Activated CD4-positive, alpha-beta T cell treated with anti-CD3 and anti-CD28 coated beads, Interleukin-2, amount 50 U/mL, for 16 hours (primary cell): Measurements from ENCODE around the gene C2orf92.
"Not testable (repeated sequence)": the region's sequence is repeated elsewhere in the genome, so short reads cannot be mapped to it uniquely, and the experiment has no call there.

Experiments used
- DNase-seq: peaks from one replicate; pipeline ENCODE4 v3.0.0-alpha.2; 2020

The C2orf92 gene

GRCh38 chr2:97660044-97660774 lies 9.3 kb upstream of the C2orf92 start:
- DNase-seq, result no peak

GRCh38 chr2:97660775-97661389 lies 8.6 kb upstream of the C2orf92 start:
- DNase-seq, result no peak

GRCh38 chr2:97661927-97662326 lies 7.6 kb upstream of the C2orf92 start:
- no peak for DNase-seq

- DNase-seq, result no peak
These were observed 7.1 kb upstream of the C2orf92 start for GRCh38 chr2:97662386-97662894.

GRCh38 chr2:97662895-97663625 lies 6.5 kb upstream of the C2orf92 start:
- peak; percentile 96 for DNase-seq

- DNase-seq, result no peak
These were observed 5.9 kb upstream of the C2orf92 start for GRCh38 chr2:97663626-97663961.

GRCh38 chr2:97663962-97664635 lies 5.4 kb upstream of the C2orf92 start, which contains the start of gene ACTR1B:
Gene ACTR1B, minus strand, starts transcription at chr2:97664044. Its CDS starts 154 bp downstream, at chr2:97663890.
- DNase-seq, result peak; percentile 99

- DNase-seq, result no peak
These were observed 4.9 kb upstream of the C2orf92 start for GRCh38 chr2:97664636-97664970.

- no peak for DNase-seq
These were observed 958 bp downstream of the C2orf92 start for GRCh38 chr2:97670471-97670870.

GRCh38 chr2:97671526-97671925 lies 2.0 kb downstream of the C2orf92 start:
- DNase-seq, result no peak

GRCh38 chr2:97672606-97673140 lies 3.2 kb downstream of the C2orf92 start:
- not testable (repeated sequence) for DNase-seq

- no peak for DNase-seq
These were observed 3.8 kb downstream of the C2orf92 start for GRCh38 chr2:97673182-97673914.

GRCh38 chr2:97673915-97674283 lies 4.4 kb downstream of the C2orf92 start:
- no peak for DNase-seq

GRCh38 chr2:97675430-97676113 lies 6.1 kb downstream of the C2orf92 start:
- no peak for DNase-seq

- peak; percentile 35 for DNase-seq
These were observed 7.1 kb downstream of the C2orf92 start for GRCh38 chr2:97676620-97677019.

GRCh38 chr2:97677480-97677879 lies 8.0 kb downstream of the C2orf92 start:
- no peak for DNase-seq

- no peak for DNase-seq
These were observed 8.8 kb downstream of the C2orf92 start for GRCh38 chr2:97678298-97678697.

GRCh38 chr2:97687235-97687634 lies 17.7 kb downstream of the C2orf92 start:
- peak; percentile 29 for DNase-seq

GRCh38 chr2:97688062-97688827 lies 18.7 kb downstream of the C2orf92 start:
- DNase-seq, result peak; percentile 76

- no peak for DNase-seq
These were observed 21.7 kb downstream of the C2orf92 start for GRCh38 chr2:97691166-97691565.

GRCh38 chr2:97693476-97693875 lies 24.0 kb downstream of the C2orf92 start:
- DNase-seq, result no peak
